NB4 (cell line): ENCODE results near the gene STARD7.

Experiments used
- CTCF ChIP-seq: IDR thresholded peaks from one replicate; pipeline ENCODE4 v1.5.1; 2012; ENCODE audit warnings: low read depth, low read length
- MYC ChIP-seq: IDR thresholded peaks from 2 replicates; pipeline ENCODE4 v1.6.1; 2011; ENCODE audit warnings: low read depth, low read length
- POLR2A ChIP-seq: IDR thresholded peaks from 2 replicates; pipeline ENCODE4 v1.6.1; 2011; ENCODE audit warnings: mild to moderate bottlenecking; ENCODE audit not compliant: insufficient read length; ENCODE audit errors: extremely low read depth
- TF ChIP-seq, protein P1 (sequence below): IDR thresholded peaks from 2 replicates; pipeline ENCODE4 v1.6.1; 2011; ENCODE audit warnings: low read depth, low read length

DNA sequence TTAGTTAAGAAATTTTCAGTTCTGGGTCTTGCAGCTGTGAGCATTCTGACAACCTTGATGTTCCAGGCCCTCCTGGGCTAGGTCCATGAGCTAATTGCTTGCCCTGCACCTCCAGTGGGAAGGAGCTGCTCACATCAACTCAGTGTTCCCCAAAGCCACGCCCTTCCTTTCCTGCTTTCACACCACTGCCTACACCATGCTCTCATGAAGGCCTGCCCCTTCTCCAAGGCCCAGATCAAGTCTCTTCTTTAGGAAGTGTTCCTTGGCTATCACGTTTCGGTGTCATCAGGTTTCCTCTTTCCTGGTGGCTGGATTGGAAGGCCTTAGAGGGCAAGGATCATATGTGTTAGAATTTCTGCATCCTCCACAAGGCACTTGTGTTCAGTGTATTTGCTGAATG lies 38.4 kb upstream of the STARD7 start:
- TF ChIP-seq POLR2A (no peak), CTCF (no peak), MYC (no peak)
- TF ChIP-seq, protein P1, sequence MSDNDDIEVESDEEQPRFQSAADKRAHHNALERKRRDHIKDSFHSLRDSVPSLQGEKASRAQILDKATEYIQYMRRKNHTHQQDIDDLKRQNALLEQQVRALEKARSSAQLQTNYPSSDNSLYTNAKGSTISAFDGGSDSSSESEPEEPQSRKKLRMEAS: no peak
